LHCN-M2 (cell line): ENCODE data around the gene TLCD5. TPM values are rescaled to one million over a fixed set of nuclear protein-coding genes. Genes with fewer than 3 reads are reported as not detected.
A peak's percentile ranks its signal among the peaks of the same experiment; 100 is the strongest.

Source experiments
- DNase-seq: peaks from one replicate; pipeline ENCODE4 v3.0.0-alpha.2; 2012; ENCODE audit warnings: low read depth
- polyA plus RNA-seq: library from polyadenylated mRNA; unstranded; fragments of >200 nt; gene quantifications from one replicate; pipeline ENCODE4 v1.2.1, GENCODE V29; 2012; ENCODE audit warnings: missing spikeins
- total RNA-seq: library from RNA; depleted of rRNA; stranded (reverse); fragments of >200 nt; gene quantifications from 2 replicates; pipeline ENCODE4 v1.2.3, GENCODE V29; 2014; rRNA removed

TLCD5 gene
- 5.5 and 10.0 TPM in 2 replicates for total RNA-seq
- 7.7 TPM for polyA plus RNA-seq

- DNase-seq: peak; percentile 59
These were observed at the start of gene TLCD5 for GRCh38 chr11:120324932-120325810. Gene TLCD5 (plus strand): TSS chr11:120325299. CDS start chr11:120327442, 2,143 bp downstream.

DNA sequence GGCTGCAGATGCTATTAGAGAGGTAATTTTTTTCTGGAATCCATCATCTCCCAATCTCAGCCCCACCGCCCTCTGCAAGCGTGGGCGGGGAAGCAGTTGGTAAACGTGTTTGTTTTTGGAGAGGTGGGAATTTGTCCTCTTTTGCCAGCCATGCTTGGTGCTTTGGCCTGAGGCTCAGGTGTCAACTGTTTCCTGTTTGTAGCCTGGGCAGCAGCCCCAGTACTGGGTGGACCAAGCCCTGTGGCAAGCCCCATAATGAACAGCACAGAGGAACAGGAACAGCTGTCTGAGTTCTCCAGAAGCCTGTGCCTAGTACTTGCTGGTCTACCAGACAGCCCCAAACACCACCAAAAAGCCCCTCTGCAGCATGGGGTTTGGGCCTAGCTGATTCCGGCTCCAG lies 45.6 kb upstream of the TLCD5 start:
- DNase-seq: no peak

GRCh38 chr11:120280600-120281051 lies 44.5 kb upstream of the TLCD5 start:
- no peak for DNase-seq

DNA sequence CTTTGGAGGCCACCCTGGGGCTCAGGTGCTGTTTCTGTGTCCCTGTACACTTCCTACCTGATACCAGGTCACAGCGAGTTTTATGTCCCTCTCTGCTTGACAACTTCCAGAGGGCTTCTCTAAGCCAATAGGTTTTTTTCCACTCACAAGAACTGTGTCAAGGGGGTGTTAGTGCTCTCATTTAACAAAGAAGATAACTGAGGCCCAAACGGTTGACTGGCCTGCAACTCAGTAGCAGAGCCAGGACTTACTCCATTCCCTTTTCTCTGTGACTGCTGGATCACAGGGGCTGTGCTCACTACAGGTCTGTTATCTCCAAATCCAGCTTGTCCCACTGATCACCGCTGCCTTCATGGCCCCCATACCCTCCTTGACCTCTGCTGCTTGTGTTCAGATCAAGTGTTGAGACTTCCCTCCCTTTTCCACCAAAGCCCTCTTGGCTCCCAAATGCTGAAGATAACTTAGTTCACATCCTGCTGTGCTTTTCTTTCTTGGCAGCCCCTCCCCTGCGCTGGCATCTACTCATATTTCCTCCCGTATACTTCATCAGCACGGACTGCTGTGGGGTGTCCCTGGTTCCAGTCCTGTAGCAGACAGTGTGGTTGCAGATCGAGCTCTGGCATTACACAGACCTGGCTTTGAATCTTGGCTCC lies 43.8 kb upstream of the TLCD5 start:
- no peak for DNase-seq

DNA sequence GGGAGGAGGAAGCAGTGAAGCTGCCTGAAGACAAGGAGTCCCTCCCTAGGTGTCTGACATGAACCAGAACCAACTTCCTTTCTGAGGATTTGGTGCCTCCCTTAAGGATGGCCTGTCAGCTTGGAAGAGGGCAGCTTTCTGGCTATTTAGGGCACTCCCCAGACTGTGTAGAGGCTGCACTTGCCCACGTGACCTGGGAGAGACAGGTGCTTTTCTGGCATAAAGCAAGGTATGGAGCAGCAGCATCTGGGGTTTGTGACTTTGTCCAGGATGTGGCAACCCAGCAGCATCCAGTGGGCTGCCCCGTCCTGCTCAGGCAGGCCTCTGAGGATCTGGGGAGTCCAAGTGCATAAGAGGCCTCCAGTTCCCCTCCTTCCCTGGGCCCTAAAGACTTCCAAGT lies 42.0 kb upstream of the TLCD5 start:
- no peak for DNase-seq

DNA sequence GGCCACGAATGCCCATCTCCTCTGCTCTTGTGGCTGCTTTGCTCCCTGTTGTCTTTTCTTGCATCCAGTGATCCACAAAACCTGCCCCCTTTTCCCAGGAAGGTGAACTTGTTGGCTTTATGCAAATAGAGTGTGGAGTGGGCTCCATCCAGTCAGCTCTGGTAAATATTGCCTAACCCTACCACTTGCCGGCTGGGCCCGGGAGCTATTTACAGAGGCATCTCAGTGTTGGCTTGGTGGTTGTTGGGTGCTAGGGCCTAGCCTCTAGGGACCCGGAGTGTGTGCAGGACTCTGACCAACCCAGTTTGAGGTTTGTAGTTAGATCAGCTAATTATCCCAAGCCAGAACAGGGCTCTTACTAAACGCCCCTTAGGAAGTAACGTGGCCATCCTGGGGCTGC lies 40.8 kb upstream of the TLCD5 start:
- no peak for DNase-seq

DNA sequence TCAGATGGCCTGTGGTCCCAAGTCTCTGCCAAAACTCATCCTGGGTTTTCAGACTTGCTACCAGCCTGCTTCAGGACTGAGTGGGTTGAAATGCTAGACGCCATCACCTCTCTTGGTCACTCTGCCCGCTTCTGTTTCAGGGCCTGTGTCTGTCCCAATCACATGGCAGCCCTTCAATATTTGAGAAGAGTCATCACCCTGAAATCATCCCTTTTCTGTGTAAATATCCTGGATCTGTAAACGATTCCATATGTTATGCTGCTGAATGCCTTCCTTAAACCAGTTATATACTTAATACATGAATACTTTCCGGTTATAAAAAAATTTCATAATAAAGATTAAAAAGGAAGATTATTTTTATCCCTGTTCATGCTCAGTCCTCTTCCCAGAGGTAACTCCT lies 39.8 kb upstream of the TLCD5 start:
- DNase-seq: no peak

DNA sequence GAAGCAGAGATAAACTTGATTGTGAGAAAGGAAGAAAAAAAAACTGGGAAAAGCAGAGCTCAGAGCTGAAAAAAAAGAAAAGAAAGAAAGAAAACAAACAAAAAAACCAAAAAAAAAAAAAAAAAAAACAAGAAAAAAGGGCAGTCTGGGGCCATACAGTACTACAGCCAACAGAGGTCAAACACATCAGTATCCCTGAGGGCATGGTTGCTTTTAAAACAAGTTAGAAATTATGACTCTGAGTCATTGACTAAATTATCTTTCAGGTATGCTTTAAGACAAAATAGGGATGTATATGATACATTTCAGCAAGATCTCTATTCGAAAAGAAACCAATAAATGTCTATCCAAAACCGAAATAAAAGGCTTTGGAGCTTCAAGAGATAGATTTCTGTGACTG lies 37.1 kb upstream of the TLCD5 start:
- DNase-seq: no peak

GRCh38 chr11:120289426-120289825 lies 35.7 kb upstream of the TLCD5 start:
- DNase-seq: no peak

GRCh38 chr11:120290956-120291355 lies 34.1 kb upstream of the TLCD5 start:
- no peak for DNase-seq

- no peak for DNase-seq
These were observed 31.9 kb upstream of the TLCD5 start for GRCh38 chr11:120293038-120293800.

DNA sequence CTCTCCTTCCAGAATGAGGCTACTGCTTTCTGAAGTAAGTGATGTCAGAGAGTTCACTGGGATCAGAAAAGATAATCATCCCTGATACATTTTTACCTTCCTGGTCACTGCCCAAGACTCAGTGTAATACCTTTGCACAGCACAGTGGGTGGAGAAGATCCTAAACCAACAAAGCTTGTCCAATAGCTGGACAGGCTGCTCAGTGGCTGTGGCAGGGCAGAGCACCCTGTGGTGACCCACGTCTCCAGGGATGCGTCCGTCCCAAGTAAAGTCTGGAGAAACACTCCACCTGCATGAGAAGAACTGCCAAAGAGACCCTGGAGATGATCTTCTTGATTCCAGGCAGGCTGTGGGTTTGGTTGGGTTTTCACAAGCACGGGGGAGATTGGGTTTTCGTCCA lies 31.0 kb upstream of the TLCD5 start:
- no peak for DNase-seq

DNA sequence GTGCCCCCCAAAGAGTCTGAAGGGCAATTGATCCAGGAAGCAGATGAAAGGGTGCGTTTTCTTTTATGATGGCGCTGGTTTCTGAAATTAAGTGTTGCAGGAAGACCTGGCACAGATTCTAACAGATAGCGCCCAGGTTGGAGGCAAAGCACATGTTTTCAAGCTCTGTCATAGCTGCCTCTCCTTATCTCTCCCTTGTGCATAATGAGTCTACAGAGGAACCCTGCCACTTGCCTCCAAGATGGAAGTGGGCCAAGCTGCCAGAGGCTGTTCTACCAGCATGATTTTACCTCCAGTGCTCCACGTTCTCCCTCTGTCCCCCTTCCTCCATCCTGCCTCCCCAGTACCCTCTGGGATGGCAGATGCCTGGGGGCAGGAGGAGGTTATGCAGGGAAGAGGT lies 30.0 kb upstream of the TLCD5 start:
- no peak for DNase-seq

GRCh38 chr11:120296554-120296953 lies 28.5 kb upstream of the TLCD5 start:
- no peak for DNase-seq

GRCh38 chr11:120298461-120298860 lies 26.6 kb upstream of the TLCD5 start:
- no peak for DNase-seq

DNA sequence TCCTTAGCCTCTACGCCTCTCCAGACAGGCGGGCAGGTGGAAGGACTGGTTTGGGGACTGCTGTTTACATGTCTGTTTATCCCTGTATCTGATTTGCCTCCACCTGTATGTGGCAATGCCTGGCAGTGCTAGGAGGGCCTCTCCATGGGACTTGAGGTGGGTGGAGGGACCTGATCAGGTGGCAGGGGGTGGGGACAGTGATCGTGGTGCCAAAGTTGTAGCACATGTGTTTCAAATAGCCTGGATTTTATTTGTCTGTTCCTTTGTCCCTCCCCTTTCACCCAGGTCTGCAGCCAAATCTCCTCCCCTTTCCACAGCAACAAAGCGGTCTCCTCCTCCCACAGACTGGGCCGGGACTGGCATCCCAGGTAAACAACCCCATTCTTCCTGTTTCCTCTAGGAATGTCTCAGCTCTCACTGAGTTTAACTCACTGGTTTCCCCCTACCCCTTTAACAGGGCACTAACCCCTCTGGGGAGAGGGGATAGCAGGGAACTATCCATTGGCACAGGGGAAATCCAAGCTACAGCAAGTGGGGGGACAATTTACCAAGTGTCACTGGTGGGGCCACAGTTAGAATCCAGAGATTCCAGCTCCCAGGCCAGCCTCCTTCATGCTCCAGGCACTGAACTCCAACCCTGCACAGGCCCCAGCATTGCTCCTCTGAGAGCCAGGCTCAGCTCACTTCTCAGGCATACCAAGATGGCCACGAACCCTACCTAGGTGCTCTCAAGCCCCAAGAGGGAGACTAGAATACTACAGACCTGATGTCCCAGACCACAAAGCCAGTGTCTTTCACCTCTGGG lies 22.9 kb upstream of the TLCD5 start:
- DNase-seq: no peak

DNA sequence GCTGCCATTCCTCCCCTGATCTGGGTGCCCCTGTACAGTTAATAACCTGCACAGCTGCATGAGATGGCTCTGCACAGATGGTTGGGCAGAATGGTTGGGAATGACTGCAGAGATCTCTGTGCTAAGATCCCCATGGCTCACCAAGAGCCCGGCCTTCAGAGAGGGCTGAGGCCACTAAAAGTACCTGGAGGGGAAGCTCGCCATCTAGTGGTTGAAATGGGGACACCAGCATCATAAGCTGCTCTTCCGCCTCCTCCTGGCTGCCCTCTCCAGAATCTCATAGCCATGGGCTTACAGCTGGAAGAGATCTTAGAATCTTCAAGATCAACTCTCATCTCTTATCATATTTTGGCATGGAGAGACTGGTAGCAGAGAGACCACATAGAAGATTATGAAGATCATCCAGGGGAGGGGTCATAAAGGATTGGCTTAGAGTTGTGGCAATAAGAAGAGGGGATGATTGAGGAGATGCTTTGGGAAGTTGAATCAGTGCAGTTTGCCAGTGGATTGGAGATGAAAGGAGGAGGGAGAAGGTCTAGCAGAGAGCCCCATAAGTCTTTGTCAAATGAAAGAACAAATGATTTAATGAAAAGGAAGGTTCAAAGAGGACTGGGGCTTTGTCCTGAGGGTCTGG lies 22.0 kb upstream of the TLCD5 start:
- DNase-seq: peak; percentile 53

- DNase-seq: no peak
These were observed 20.6 kb upstream of the TLCD5 start for GRCh38 chr11:120304526-120304925.

DNA sequence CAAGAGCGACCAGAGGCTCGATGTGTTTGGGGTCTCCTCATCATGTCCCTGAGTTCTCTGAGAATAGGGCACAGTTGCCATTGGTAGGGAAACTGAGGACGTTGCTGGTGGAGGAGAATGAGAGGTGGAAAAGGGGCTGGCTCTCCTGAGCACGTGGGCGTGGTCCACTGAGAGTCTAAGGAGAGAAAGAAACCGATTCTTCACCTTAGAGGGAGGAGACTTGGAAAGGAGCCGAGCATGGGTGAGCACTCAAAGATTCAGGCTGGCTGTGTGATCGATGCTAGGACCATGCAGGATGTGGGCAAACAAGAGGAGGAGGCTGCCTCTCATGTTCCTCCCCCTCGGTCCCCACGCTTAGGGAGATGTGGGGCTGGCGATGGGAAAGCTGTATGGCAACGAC lies 19.8 kb upstream of the TLCD5 start:
- DNase-seq: no peak

GRCh38 chr11:120306519-120307242 lies 18.4 kb upstream of the TLCD5 start:
- DNase-seq: peak; percentile 82
